HG03103 (cell line): ENCODE measurements around the gene CCP110.
A peak's percentile ranks its signal among the peaks of the same experiment; 100 is the strongest.
"Not testable (repeated sequence)": the region's sequence is repeated elsewhere in the genome, so short reads cannot be mapped to it uniquely, and the experiment has no call there.

Experiments used
- ATAC-seq: cut with Tn5 transposase; IDR thresholded peaks from one replicate; pipeline ENCODE4 v1.9.1; 2021; ENCODE audit warnings: low read depth; ENCODE audit not compliant: unreplicated experiment

The CCP110 gene

DNA sequence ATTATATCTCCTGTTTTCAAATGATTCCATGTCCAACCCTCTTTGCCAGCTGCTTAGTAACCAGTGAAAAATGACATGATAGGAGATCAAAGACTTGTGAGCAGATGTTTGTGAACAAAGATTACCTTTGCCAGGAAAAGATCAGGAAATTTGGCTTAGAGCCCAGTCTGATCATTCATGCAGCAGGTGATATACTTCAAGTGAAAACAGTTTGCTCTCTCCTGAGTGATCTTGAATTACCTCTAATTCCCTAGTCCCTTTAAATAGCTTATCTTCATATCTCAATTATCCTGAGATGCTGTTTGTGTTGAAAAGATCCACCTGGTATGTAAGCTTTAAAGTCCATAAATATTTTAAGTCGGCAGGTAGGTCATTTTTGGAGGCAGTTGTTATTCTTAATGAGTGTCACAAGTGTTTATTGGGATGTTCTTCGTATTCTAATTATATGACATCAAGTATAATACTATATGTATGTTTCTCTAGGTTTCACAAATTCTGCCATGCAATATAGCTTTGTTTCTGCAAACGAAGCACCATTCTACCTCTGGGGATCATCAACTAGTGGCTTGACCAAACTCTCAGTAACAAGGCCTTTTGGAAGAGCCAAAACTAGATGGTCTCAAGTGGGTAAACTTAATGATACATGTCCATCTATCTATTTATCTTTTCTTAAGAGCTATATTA, 18.5 kb downstream of the CCP110 start:
- no peak for ATAC-seq

DNA sequence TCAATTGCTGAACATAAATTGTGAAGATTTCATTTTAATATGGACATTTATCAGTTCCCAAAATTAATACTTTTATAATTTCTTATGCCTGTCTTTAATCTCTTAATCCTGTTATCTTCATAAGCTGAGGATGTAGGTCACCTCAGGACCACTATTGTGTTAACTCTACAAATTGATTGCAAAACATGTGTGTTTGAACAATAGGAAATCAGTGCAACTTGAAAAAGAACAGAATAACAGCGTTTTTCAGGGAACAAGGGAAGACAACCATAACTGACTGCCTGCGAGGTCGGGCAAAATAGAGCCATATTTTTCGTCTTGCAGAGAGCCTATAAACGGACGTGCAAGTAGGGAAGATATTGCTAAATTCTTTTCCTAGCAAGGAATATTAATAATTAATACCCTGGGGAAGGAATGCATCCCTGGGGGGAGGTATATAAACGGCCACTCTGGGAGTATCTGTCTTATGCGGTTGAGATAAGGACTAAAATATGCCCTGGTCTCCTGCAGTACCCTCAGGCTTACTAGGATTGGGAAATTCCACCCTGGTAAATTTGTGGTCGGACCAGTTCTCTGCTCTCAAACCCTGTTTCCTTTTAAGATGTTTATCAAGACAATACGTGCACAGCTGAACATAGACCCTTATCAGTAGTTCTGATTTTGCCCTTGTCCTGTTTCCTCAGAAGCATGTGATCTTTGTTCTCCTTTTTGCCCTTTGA, 19.7 kb downstream of the CCP110 start:
- ATAC-seq = not testable (repeated sequence)

DNA sequence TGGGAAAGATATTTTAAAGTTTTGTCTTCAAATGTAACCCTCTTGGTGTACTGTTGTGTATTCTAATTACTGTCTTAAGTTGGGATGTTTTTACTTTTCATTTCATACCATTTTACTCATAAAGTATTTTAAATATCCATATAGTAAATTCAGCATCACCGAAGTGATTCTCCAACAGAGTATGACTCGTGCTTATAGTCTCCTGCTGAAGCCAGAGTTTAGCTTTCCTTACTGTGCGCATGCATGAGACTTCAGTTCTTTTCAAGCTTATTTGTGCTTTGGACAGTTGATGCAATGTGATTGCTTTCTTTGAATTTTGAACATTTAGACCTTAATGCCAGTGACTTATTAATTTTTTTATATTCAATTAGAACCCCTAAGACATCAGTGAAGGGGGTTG, 24.4 kb downstream of the CCP110 start:
- ATAC-seq = no peak

DNA sequence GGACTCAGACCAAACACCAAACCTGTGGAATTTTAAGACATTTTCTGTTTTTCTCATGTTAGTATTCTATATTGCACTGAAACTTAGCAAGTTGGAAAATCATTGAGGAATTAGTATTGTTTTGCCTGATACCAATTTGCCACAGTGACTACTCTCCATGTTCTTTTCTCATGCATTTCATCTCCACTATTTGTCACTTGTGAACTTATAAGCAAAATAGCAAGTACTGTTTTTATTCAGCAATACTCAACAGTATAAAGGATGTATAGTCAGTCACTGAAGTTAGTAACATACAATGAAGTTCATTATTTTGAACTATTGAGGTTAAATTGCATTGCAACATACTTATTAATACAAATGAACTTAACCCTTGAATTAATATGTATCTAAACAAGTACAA, 25.9 kb downstream of the CCP110 start:
- ATAC-seq = no peak

DNA sequence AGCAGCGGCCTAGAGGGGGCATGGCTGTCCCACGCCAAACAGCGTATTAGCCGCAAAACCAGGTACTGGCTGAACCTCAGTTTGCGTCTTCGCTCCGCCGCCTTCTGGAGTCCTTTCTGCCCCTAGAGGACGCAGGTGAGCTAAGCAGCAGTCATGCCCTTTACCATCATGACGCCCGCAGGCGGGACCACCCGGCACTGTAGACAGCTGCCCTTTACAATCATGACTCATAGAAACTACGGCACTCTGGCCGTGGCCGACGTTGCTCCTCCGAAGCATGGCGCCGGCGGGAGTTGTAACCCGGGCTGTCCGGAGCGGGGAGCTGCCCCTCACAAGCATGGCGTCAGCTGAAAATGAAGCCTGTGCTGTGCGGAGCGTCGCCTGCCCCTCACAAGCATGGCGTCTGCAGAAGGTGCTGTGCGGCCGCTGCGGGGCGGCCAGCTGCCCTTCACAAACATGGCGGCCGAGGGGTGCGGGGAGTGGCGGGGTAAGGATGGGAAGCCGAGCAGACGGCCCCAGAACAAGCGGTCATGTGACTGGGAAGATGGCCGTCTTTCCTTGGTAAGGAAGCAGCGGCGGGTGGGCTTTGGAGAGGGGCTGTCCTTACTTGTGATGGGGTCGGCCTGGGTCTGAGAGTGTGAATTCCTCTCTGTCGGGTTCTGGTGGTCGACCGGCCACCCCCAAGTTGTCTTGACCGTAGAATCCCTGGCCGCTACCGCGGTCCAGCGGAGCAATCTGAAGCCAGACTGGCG, 31.6 kb downstream of the CCP110 start, which contains the start of gene VPS35L:
Gene VPS35L (plus strand): TSS at position 518 of the 752 bp plus-strand sequence. CDS start 27 bp downstream, at position 545.
- peak; percentile 95 for ATAC-seq

DNA sequence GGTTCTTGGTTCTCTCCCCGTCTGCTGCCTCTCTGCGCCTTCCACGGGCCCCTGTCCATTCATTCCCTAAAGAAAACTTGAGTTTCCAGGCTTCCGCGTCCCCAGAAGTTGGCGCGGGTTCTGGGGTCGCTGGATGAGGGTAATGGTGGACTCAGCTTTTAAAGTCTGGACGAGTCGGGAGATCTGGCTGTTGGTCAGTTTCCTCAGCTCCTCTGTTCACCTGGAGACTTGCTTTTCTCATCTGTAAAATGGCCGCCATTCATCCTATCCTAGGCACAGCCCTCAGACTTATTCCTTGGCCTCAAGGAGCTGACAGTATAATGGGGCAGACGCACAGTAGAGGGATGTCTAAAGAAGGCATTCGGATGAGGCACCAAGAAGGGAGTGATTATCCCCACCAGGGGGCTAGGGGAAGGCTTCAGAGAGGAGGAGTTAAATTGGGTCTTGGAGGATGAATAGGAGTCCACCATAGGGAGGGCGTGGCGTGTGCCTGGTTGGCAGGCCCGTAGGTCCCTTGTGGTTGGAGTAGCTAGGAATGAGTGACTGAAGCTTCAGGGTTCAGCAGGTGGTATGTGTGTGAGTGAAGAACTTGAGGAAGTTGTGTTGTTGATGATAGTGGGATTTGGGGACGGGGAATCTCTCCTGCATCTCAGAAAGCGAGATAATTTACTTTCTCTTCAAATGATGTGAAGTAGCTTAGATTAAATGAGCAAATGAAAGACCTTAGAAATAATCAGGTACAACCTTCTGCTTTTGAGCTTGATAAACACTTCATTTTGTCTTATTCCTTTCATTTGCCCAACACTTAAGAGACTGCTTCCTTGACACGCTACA, 32.4 kb downstream of the CCP110 start:
- ATAC-seq = no peak

DNA sequence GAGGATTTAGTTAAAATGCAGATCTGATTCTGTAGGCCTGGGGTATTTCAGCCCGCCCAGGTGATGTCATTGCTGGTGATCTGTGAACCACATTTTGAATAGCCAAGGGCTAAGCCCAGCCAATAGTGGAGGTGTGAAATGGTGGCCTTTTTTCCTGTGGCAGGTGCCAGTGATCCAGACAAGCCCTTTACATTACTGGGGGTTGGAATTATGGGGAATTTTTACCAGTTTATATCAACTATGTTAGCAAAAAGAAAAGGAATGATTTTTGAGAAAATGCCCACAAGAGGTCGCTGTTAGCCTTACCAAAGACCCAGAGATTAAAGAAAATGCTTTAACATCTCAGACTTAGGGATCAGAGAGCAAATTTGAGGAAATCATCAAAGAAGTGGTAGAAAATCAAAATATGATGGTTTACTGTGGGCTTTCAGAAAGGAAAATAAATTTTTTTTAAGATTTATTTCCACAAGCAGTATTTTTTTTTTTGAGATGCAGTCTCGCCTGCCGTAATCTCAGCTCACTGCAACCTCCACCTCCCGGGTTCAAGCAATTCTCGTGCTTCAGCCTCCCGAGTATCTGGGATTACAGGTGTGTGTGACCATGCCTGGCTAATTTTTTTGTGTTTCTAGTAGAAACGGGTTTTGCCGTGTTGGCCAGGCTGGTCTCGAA, 35.6 kb downstream of the CCP110 start:
- ATAC-seq = no peak

DNA sequence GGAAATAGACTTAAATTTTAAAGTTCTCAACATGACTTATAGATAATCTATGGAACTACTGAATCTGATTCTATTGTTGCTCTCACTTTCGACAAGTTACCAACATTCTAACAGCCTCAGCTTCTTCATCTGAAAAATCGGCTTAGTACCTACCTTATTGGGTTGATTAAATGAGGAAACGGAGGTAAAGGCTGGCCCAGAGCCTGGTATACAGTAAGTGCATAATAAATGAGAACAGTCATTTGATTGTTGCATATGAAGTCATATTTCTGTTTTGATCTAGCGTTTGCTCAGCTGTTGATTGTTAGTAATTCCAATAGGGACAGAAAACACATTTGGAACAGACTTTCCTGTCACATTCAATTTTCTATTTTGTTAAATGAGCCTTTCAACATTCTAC, 36.3 kb downstream of the CCP110 start:
- ATAC-seq = no peak

DNA sequence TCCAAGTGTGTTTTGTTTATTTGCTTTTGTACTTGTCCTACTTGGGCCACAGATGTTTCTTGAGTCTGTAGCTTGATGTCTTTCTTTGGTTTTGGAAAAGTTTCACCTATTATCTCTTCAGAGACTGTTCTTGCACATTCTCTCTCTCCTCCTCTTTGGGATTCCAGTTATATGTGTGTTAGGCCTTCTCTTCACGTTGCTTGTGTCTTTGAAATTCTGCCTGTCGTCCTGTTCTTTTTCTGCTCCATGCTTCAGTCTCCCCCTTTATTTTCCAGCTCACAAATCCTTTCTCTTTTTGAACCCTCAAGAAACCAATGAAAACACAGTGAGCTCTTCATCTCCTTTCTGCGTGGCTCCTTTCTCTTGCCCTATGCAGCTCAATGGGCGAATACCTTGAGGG, 39.6 kb downstream of the CCP110 start:
- ATAC-seq = no peak

DNA sequence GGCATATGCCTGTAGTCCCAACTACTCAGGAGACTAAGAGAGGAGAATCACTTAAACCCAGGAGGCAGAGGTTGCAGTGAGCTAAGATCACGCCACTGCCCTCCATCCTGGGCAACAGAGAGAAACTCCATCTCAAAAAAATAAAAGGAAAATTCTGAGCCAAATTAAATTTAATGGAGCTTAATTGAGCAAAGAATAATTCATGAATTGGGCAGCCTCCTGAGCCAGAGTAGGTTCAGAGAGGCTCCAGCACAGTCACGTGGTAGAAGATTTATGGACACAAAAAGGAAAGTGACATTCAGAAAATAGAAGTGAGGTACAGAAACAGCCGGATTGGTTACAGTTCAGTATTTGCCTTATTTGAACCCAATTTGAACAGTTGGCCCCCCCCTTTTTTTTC, 42.6 kb downstream of the CCP110 start:
- no peak for ATAC-seq

DNA sequence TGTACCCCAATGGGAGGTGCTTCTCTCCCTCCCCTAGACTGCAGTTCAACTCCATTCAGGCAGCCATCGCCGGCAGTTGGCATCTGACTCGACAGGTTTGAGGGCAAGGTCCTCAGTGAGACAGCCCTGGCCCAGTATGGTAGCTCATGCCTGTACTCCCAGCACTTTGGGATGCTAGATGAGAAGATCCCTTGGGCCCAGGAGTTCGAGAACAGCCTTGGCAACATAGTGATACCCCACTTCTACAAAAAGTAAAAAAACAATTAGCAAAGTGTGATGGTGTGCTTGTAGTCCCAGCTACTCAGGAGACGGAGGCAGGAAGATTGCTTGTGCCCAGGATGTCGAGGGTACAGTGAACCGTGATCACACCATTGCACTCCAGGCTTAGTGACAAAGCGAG, 43.8 kb downstream of the CCP110 start:
- no peak for ATAC-seq

DNA sequence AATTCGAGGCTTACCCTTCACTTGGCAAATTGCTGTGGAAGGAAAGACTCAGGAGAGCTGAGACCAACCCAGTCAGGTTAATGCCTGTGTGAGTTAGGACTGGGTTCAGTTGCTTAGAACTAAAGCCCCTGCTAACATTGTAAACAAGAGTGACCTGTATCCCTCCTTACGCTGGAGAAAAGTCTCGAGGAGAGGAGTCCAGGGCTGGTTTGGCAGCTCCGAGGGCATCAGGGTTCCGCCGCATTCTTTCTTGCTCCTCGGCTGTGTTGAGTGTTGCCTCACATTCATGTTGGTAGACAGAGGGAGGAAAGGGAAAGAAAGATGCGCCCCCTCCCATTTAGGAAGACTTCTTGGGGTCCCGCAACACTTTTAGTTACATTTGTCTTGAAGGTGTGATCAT, 50.3 kb downstream of the CCP110 start:
- ATAC-seq = no peak

DNA sequence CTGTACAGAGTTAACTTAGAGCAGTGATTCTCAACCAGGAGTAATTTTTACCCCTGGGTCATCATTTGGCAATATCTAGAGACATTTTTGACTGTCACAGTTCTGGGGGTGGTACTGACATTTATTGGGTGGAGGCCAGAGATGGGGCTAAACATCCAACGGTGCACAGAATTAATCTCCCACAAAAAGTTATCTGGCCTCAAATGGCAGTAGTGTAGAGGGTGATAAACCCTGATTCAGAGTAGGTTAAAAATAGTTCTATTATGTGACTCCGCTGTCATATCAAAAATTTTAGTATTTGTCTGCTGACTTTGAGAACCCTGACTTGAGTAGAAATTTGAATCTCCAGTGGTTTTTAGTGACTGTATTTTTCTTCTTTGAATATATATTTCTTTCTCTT, 50.9 kb downstream of the CCP110 start:
- ATAC-seq = no peak

DNA sequence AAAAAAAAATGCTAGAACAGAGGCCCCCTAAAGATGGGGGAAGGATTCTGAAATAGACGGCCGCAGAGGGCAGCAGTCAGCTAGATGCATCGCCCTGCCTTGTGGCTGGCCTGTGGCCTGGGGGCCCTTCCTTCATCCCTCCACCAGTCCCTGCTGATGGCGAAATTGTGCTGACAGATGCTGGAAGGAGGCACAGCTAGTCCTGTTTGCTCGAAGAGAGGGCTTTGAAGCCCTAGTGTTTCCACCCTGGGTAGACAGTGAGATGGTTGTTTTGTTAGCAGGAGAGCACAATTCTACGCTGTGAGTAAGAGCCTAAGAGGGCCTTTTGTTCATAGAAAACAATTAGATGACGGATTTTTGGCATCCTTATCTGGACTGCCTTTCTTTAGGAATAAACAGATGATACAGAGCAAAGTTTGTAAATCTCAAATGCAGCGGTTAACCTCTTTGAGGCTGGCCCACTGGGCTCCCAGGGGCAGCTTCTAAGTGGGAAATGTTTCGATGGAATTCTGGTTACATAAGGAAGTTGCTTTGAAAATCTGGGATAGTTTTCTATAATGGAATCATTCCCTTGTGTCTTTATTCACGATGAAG, 54.7 kb downstream of the CCP110 start:
- no peak for ATAC-seq

DNA sequence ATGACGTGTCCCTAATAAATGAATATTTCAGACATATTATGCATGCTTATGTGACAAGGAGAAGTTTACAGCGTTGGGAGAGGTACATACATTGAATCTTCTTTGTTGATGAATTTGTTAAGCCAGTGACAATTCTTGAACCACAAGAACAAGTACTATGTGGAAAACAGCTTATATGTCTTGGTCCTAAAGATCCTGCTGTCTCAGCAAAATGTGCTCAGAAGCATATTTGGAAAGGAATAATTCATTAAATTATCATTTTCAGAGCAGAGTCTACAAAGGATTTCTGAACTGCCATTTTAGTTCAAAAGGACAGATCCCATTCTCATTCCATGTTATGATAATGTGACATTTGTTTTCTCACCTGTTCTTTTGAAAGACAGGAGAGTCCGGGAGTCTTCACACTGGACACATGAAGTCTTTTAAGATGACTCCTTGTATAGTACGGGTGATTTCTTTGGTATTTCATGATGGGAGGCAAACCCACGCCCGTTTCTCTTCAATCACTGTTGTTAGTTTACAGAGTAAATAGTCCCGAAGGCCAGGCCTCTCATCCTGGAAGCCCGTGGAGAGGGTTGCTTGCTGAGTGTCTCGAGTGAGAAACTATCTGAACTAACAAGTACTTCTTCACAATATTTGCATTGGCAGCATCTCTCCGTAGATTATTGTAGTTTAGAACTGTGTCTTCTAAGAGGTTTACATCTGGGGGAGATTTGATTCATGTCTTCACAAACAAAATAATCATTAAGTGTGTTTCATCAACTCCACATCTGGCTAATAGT, 58.5 kb downstream of the CCP110 start:
- ATAC-seq = no peak

DNA sequence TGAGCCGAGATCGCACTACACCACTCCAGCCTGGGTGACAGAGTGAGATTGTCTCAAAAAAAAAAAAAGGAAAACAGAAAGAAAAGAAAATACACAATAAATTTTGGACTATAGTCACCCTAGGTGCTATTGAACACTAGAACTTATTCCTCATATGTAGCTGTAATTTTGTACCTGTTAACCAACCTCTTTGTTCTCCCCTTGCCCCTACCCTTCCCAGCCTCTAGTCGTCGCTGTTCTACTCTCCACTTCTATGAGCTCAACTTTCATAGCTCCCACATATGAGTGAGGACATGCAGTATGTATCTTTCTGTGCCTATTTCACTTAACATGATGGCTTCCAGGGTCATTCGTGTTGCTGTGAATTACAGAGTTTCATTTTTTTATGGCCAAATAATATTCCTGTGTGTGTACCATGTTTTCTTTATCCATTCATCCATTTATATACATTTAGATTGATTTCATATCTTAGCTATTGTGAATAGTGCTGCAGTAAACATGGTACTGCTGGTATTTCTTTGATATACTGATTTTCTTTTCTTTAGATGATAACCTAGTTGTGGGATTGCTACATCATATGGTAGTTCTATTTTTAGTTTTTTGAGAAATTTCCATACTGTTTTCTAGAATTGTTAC, 60.0 kb downstream of the CCP110 start:
- ATAC-seq = no peak

DNA sequence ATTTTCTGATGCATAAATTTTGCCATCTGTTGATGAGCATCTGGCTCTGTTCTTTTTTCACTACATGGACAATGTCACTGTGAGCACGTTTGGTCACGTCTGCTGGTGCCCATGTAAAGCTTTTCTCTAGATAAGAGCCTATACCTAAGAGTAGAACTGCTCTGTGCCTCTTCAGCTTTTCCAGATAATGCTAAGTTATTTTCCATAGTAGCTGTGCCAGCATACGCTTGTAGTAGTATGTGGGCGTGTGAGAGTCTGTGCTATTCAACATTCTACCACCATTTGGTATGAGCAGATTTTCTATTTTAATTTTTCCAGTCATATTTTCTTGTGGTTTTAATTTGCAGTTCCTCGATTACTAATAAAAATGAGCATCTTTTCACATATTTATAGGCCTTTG, 64.9 kb downstream of the CCP110 start:
- ATAC-seq = no peak

DNA sequence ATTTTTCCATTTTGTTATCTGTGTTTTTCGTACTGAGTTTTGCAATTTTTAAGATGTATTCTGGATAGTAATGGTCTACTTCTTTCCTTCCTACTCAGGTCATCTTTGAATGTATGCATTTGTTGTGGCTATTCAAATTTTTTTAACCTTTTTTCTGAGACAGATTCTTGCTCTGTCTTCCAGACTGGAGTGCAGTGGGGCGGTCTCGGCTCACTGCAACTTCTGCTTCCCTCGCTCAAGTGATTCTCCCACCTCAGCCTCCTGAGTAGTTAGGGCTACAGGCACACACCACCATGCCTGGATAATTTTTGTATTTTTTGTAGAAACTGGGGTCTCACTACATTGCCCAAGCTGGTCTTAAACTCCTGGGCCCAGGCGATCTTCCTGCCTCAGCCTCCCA, 65.4 kb downstream of the CCP110 start:
- ATAC-seq = no peak
